CD4-positive, alpha-beta T cell (primary cell): ENCODE measurements around the gene SLC10A2. TPM values are rescaled to one million over a fixed set of nuclear protein-coding genes. Genes with fewer than 3 reads are reported as not detected.
"Not testable (repeated sequence)": the region's sequence is repeated elsewhere in the genome, so short reads cannot be mapped to it uniquely, and the experiment has no call there.

Experiments
- ATAC-seq: fragments of 200-7000 bp; cut with Tn5 transposase; one replicate; pipeline ENCODE4 v1.10.0; 2022; ENCODE audit warnings: mild to moderate bottlenecking; ENCODE audit not compliant: poor library complexity
- CTCF ChIA-PET: fragments of 350-600 bp; sonication (Branson Sonifier 250); formaldehyde crosslinking; loops from one replicate; lab custom pipeline; 2021; ENCODE audit warnings: antibody characterized with exemption, inconsistent platforms; lab: Charles Lee
- POLR2A ChIA-PET: fragments of 350-600 bp; sonication (Branson Sonifier 250); formaldehyde crosslinking; loops from one replicate; lab custom pipeline; 2021; ENCODE audit warnings: antibody characterized with exemption, inconsistent platforms; lab: Charles Lee
- DNase-seq, 14 experiments: peaks; one replicate each; pipeline ENCODE4 v3.0.0-alpha.2; 2013 to 2020; ENCODE audit warnings: mixed read lengths in 2 of 14
- H3K27ac ChIP-seq, 2 donors: one replicate each; pipeline versions ENCODE4 v1.5.1 to v1.7.0; 2013; ENCODE audit warnings: low read length in 2 of 2, low read depth in 1 of 2, mild to moderate bottlenecking in 1 of 2
- H3K27me3 ChIP-seq, 2 experiments: 1 replicate in 1 of 2; 2 replicates in 1 of 2; pipeline versions ENCODE4 v1.6.1 to v1.7.0; 2013; ENCODE audit warnings: low read length in 2 of 2, control low read depth in 1 of 2, mild to moderate bottlenecking in 1 of 2, moderate library complexity in 1 of 2; ENCODE audit not compliant: insufficient read depth in 2 of 2, control insufficient read depth in 1 of 2
- H3K36me3 ChIP-seq: one replicate; pipeline ENCODE4 v1.6.1; 2013; ENCODE audit warnings: low read length, control low read depth; ENCODE audit not compliant: insufficient read depth
- H3K4me1 ChIP-seq: one replicate; pipeline ENCODE4 v1.6.1; 2013; ENCODE audit warnings: low read length, control low read depth; ENCODE audit not compliant: insufficient read depth
- H3K4me3 ChIP-seq: one replicate; pipeline ENCODE4 v1.5.1; 2013; ENCODE audit warnings: mild to moderate bottlenecking, low read length, moderate library complexity
- H3K9me3 ChIP-seq, 2 experiments: 1 replicate in 1 of 2; 2 replicates in 1 of 2; pipeline versions ENCODE4 v1.6.1 to v1.7.0; 2013; ENCODE audit warnings: low read length in 2 of 2, mild to moderate bottlenecking in 2 of 2, control low read depth in 1 of 2, moderate library complexity in 1 of 2; ENCODE audit not compliant: control insufficient read depth in 1 of 2, insufficient read depth in 1 of 2
- H3K27ac Mint-ChIP-seq: one replicate; pipeline ENCODE4 v1.8.0; 2020; ENCODE audit warnings: mixed read lengths
- H3K27me3 Mint-ChIP-seq: one replicate; pipeline ENCODE4 v1.8.0; 2021; ENCODE audit warnings: mixed read lengths
- H3K36me3 Mint-ChIP-seq: one replicate; pipeline ENCODE4 v1.8.0; 2021; ENCODE audit warnings: low read depth, mixed read lengths
- H3K4me1 Mint-ChIP-seq: one replicate; pipeline ENCODE4 v1.8.0; 2021; ENCODE audit warnings: low read depth, mixed read lengths
- H3K4me3 Mint-ChIP-seq: one replicate; pipeline ENCODE4 v1.8.0; 2020; ENCODE audit warnings: mild to moderate bottlenecking, mixed read lengths
- H3K9me3 Mint-ChIP-seq: one replicate; pipeline ENCODE4 v1.8.0; 2020; ENCODE audit warnings: mixed read lengths
- intact Hi-C, 2 experiments: fragments of 100-400 bp; cut with DNase I in 1 of 2; cut with micrococcal nuclease in 1 of 2; formaldehyde crosslinking; loops; one replicate each; pipeline versions ENCODE4 v1.15.1 to v1.9.0; 2023 to 2025; cut with DNase I, micrococcal nuclease
- polyA plus RNA-seq, 2 donors: library from polyadenylated mRNA; unstranded; fragments of 120-200 nt; gene quantifications; one replicate each; pipeline ENCODE4 v1.2.1, GENCODE V29; 2013
- total RNA-seq, 174 experiments: library from RNA in 2 of 174; stranded (reverse) in 2 of 174; gene quantifications; one replicate each; pipeline ENCODE4 v1.2.3 and lab custom pipeline; 2021 to 2026
- TF ChIP-seq, protein P1 (sequence below): fragments of 200-600 bp; IDR thresholded peaks from one replicate; pipeline ENCODE4 v1.8.0; 2022; ENCODE audit warnings: antibody characterized with exemption, mild to moderate bottlenecking

The SLC10A2 gene, protein sequence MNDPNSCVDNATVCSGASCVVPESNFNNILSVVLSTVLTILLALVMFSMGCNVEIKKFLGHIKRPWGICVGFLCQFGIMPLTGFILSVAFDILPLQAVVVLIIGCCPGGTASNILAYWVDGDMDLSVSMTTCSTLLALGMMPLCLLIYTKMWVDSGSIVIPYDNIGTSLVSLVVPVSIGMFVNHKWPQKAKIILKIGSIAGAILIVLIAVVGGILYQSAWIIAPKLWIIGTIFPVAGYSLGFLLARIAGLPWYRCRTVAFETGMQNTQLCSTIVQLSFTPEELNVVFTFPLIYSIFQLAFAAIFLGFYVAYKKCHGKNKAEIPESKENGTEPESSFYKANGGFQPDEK
- total RNA-seq (not detected), total RNA-seq (lab: John Stamatoyannopoulos, UW) (0 to 0.08 (median 0) reads per million in 172 experiments)
- not detected for polyA plus RNA-seq (2013, experiment 1 of 2)
- polyA plus RNA-seq (2013, experiment 2 of 2) = not detected

DNA sequence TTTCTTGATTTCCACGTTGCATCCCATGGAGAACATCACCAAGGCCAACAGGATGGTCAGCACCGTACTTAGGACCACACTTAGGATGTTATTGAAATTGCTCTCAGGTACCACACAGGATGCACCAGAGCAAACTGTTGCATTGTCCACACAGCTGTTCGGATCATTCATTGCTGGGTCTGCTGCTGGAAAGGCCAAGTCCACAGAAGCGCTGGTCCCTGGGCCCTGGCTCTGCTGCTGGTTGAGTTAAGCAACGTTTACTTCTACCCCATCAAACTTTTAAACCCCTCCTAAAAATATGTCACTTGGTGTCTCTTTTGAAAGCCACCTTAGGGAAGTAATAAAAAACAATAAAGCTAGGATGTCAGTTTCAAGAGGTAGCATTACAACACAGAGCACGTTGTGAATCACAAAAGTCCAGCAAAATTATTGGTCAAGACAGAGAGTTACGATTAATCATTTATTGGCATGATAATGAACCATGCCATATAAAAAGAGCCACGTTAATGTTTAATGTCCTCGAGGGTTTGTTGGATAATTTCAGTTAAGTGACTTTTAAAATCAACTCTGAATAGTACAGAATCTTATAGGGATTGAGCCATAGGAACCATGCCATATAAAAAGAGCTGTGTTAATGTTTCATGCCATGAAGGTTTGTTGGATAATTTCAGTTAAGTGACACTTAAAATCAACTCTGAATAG, at the start of gene SLC10A2:
SLC10A2 (minus strand) TSS at position 339 of the 702 bp plus-strand sequence; CDS start at position 171, 168 bp downstream.
- ChIA-PET CTCF (no interaction called here), POLR2A (no interaction called here)
- Mint-ChIP-seq H3K27ac (no peak within 1 kb of the TSS), H3K4me3 (no peak within 1 kb of the TSS), H3K9me3 (peaks cover 2% of the 10 kb centered on the region), H3K27me3 (no peaks in the 10 kb centered on the region), H3K36me3 (no peaks in the 10 kb centered on the region), H3K4me1 (no peaks in the 10 kb centered on the region)
- ATAC-seq (no peak), DNase-seq (no peak)
- Histone ChIP-seq H3K27me3 (no peaks in the 10 kb centered on the region), H3K27ac (no peak within 1 kb of the TSS), H3K36me3 (no peaks in the 10 kb centered on the region), H3K4me1 (no peaks in the 10 kb centered on the region), H3K9me3 (peaks cover 0 to 8% of the 10 kb centered on the region in 2 experiments), H3K4me3 (no peak within 1 kb of the TSS)
- intact Hi-C loops = no loop called here
- TF ChIP-seq, protein P1, sequence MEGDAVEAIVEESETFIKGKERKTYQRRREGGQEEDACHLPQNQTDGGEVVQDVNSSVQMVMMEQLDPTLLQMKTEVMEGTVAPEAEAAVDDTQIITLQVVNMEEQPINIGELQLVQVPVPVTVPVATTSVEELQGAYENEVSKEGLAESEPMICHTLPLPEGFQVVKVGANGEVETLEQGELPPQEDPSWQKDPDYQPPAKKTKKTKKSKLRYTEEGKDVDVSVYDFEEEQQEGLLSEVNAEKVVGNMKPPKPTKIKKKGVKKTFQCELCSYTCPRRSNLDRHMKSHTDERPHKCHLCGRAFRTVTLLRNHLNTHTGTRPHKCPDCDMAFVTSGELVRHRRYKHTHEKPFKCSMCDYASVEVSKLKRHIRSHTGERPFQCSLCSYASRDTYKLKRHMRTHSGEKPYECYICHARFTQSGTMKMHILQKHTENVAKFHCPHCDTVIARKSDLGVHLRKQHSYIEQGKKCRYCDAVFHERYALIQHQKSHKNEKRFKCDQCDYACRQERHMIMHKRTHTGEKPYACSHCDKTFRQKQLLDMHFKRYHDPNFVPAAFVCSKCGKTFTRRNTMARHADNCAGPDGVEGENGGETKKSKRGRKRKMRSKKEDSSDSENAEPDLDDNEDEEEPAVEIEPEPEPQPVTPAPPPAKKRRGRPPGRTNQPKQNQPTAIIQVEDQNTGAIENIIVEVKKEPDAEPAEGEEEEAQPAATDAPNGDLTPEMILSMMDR = no peak

DNA sequence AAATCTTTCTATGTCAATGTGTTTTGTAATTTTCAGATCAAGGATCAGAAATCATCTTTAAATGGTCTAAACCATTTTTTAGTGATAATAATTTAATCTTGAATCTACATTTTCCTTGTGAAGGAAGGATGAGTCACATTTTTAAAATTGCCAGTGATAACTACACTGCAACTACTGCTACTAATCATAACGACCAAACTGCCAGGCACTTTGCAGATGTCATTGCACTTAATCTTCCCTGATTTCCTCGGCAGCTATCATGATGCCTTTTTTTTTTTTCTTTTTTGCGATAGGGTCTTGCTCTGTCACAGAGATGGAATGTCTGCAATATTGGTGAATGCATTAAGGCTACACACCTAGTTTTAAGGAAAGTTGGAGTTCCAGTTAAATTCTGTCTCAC, 41.4 kb upstream of the SLC10A2 start:
- ATAC-seq (no peak), DNase-seq (no peak)
- intact Hi-C loops = no loop called here
- no peaks in the 10 kb centered on the region for H3K27me3 Mint-ChIP-seq
- Histone ChIP-seq H3K4me1 (no peaks in the 10 kb centered on the region), H3K27me3 (no peaks in the 10 kb centered on the region), H3K4me3 (no peak overlapping the region), H3K36me3 (no peaks in the 10 kb centered on the region), H3K27ac (no peak overlapping the region), H3K9me3 (no peaks in the 10 kb centered on the region)
- CTCF ChIA-PET = no interaction called here
- no peak overlapping the region for H3K4me3 Mint-ChIP-seq
- TF ChIP-seq, protein P1 = no peak
- no peaks in the 10 kb centered on the region for H3K36me3 Mint-ChIP-seq
- no peak overlapping the region for H3K27ac Mint-ChIP-seq
- H3K9me3 Mint-ChIP-seq = no peaks in the 10 kb centered on the region
- H3K4me1 Mint-ChIP-seq = no peaks in the 10 kb centered on the region
- POLR2A ChIA-PET = no interaction called here

DNA sequence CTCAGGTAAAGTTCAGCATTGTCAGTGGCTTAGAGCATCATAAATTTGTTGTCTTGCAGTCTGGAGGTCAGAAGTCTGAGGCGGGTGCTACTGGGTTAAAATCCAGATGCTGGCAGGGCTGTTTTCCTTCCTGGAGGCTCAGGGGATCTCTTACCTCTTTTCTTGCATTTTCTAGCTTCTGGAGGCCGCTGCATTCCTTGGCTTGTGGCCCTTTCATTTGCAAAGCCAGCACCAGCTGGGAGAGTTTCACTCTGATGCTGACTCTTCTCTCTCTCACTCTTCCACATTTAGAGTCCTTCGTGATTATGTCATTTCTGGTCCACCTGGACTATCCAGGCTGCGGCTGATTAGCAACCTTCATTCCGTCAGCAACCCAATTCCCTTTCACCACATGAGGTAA, 38.1 kb upstream of the SLC10A2 start:
- no peak for DNase-seq
- H3K4me1 ChIP-seq = no peaks in the 10 kb centered on the region
- TF ChIP-seq, protein P1 = no peak
- CTCF ChIA-PET = interaction anchor here (0.6 kb wide), 1 partner anchor 1645 kb away, joined by 5 read pairs; no protein-coding TSS in a partner anchor
- no peaks in the 10 kb centered on the region for H3K36me3 Mint-ChIP-seq
- no peak overlapping the region for H3K27ac ChIP-seq
- no peaks in the 10 kb centered on the region for H3K27me3 ChIP-seq
- no peak overlapping the region for H3K4me3 Mint-ChIP-seq
- no peaks in the 10 kb centered on the region for H3K36me3 ChIP-seq
- H3K27ac Mint-ChIP-seq = no peak overlapping the region
- no peak overlapping the region for H3K4me3 ChIP-seq
- intact Hi-C loops = no loop called here
- POLR2A ChIA-PET = no interaction called here
- no peaks in the 10 kb centered on the region for H3K9me3 ChIP-seq
- no peaks in the 10 kb centered on the region for H3K27me3 Mint-ChIP-seq
- H3K4me1 Mint-ChIP-seq = no peaks in the 10 kb centered on the region
- no peak for ATAC-seq
- H3K9me3 Mint-ChIP-seq = no peaks in the 10 kb centered on the region

DNA sequence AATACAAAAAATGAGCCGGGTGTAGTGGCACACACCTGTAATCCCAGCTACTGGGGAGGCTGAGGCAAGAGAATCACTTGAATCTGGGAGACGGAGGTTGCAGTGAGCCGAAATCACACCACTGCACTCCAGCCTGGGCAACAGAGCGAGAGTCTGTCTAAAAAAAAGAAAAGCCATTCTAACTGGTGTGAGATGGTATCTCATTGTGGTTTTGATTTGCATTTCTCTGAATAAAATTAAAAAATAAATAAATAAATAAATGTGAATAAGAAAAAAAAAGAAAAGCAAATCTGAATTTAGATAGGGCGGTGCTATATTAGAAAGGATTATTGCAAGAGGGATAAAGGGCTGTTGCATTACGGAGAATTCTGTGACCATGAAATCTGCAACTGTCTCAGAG, 37.2 kb upstream of the SLC10A2 start:
- H3K27me3 Mint-ChIP-seq, H3K9me3 ChIP-seq, H3K4me1 ChIP-seq, CTCF ChIA-PET, H3K36me3 Mint-ChIP-seq, H3K4me3 Mint-ChIP-seq, H3K9me3 Mint-ChIP-seq, H3K4me1 Mint-ChIP-seq, intact Hi-C loops, H3K36me3 ChIP-seq, H3K27ac Mint-ChIP-seq, H3K27me3 ChIP-seq, H3K4me3 ChIP-seq, POLR2A ChIA-PET, ATAC-seq, H3K27ac ChIP-seq: not testable (repeated sequence)
- peak in 2 of 14 experiments; percentile 4 to 43 for DNase-seq
